Measurements from ENCODE around the gene USP35.

USP35 gene

GRCh38 chr11:78216021-78216420 is 27.3 kb downstream of the USP35 start:
- H3F3A ChIP-seq (ENCODE audit: insufficient read depth): no peaks in the 10 kb centered on the region
- no peak overlapping the region for H2AFZ ChIP-seq (ENCODE audit: low read depth, low read length, severe bottlenecking)
- no peak overlapping the region for H3K27ac ChIP-seq (ENCODE audit: low read depth, low read length)
- H3K27me3 ChIP-seq (ENCODE audit: low read length): no peaks in the 10 kb centered on the region
- no peak overlapping the region for H3K9ac ChIP-seq (ENCODE audit: low read length)
- no peaks in the 10 kb centered on the region for H3K79me2 ChIP-seq (ENCODE audit: insufficient read depth, low read length)
- no peaks in the 10 kb centered on the region for H3K9me2 ChIP-seq (replicated peaks; ENCODE audit: insufficient read depth, low read length)
- no peaks in the 10 kb centered on the region for H4K20me1 ChIP-seq (ENCODE audit: low read depth, low read length)
- TF ChIP-seq, protein P1, sequence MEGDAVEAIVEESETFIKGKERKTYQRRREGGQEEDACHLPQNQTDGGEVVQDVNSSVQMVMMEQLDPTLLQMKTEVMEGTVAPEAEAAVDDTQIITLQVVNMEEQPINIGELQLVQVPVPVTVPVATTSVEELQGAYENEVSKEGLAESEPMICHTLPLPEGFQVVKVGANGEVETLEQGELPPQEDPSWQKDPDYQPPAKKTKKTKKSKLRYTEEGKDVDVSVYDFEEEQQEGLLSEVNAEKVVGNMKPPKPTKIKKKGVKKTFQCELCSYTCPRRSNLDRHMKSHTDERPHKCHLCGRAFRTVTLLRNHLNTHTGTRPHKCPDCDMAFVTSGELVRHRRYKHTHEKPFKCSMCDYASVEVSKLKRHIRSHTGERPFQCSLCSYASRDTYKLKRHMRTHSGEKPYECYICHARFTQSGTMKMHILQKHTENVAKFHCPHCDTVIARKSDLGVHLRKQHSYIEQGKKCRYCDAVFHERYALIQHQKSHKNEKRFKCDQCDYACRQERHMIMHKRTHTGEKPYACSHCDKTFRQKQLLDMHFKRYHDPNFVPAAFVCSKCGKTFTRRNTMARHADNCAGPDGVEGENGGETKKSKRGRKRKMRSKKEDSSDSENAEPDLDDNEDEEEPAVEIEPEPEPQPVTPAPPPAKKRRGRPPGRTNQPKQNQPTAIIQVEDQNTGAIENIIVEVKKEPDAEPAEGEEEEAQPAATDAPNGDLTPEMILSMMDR (IDR thresholded peaks at IDR 0.05; ENCODE audit: insufficient read depth, low read length, poor library complexity, severe bottlenecking): no peak
- no peak for TF ChIP-seq EZH2phosphoT487 (conservative IDR thresholded peaks at IDR 0.05; ENCODE audit: low read length)
- H3K36me3 ChIP-seq (ENCODE audit: low read length): no peaks in the 10 kb centered on the region
- H3K4me3 ChIP-seq (ENCODE audit: insufficient read depth, low read length, poor library complexity, severe bottlenecking): no peak overlapping the region
- H3K9me3 ChIP-seq (ENCODE audit: insufficient read depth, low read length): no peaks in the 10 kb centered on the region
- no peak overlapping the region for H3K4me2 ChIP-seq (ENCODE audit: low read depth, low read length, poor library complexity, severe bottlenecking)

DNA sequence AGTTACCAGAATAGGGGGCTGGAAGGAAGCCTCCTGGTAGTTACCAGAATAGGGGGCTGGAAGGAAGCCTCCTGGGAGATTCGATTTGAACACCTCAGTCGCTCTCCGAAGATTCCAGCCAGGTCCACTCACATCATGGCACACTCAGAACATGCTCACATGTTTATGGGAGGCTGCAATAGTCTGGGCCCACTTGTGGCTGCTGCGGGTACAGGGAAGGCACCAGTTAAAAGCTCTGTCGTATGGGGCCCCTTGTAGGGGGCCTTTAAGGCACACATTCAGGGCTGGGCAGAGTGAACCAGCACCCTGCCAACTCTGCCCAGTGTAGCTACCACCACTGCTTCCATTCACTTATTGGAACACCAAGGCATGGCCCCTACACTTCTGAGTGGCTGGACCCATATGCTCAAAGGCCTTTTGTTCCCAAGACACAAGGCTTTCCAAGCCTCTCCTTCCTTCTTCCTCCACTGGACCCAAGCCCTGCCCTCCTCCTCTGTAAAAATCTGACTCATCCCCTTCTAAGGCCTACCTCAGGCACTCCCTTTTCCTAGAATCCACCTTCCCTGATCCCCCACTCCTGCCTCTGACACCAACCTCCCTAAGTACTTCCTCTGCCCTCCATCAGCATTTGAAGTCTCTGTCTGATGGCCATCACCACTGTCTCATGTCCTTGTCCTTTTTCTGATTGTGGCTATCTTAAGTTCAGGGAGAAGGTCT is 28.0 kb downstream of the USP35 start:
- no peak overlapping the region for H3K4me2 ChIP-seq (ENCODE audit: low read depth, low read length, poor library complexity, severe bottlenecking)
- H3K4me3 ChIP-seq (ENCODE audit: insufficient read depth, low read length, poor library complexity, severe bottlenecking): no peak overlapping the region
- H3K27ac ChIP-seq (ENCODE audit: low read depth, low read length): no peak overlapping the region
- no peak overlapping the region for H2AFZ ChIP-seq (ENCODE audit: low read depth, low read length, severe bottlenecking)
- H3K9ac ChIP-seq (ENCODE audit: low read length): no peak overlapping the region
- TF ChIP-seq EZH2phosphoT487 (conservative IDR thresholded peaks at IDR 0.05; ENCODE audit: low read length): no peak
- TF ChIP-seq, protein P1 (IDR thresholded peaks at IDR 0.05; ENCODE audit: insufficient read depth, low read length, poor library complexity, severe bottlenecking): no peak
- H3K9me3 ChIP-seq (ENCODE audit: insufficient read depth, low read length): no peaks in the 10 kb centered on the region
- no peaks in the 10 kb centered on the region for H3K79me2 ChIP-seq (ENCODE audit: insufficient read depth, low read length)
- no peaks in the 10 kb centered on the region for H3F3A ChIP-seq (ENCODE audit: insufficient read depth)
- no peaks in the 10 kb centered on the region for H3K36me3 ChIP-seq (ENCODE audit: low read length)
- no peaks in the 10 kb centered on the region for H4K20me1 ChIP-seq (ENCODE audit: low read depth, low read length)
- no peaks in the 10 kb centered on the region for H3K27me3 ChIP-seq (ENCODE audit: low read length)
- H3K9me2 ChIP-seq (replicated peaks; ENCODE audit: insufficient read depth, low read length): no peaks in the 10 kb centered on the region

DNA sequence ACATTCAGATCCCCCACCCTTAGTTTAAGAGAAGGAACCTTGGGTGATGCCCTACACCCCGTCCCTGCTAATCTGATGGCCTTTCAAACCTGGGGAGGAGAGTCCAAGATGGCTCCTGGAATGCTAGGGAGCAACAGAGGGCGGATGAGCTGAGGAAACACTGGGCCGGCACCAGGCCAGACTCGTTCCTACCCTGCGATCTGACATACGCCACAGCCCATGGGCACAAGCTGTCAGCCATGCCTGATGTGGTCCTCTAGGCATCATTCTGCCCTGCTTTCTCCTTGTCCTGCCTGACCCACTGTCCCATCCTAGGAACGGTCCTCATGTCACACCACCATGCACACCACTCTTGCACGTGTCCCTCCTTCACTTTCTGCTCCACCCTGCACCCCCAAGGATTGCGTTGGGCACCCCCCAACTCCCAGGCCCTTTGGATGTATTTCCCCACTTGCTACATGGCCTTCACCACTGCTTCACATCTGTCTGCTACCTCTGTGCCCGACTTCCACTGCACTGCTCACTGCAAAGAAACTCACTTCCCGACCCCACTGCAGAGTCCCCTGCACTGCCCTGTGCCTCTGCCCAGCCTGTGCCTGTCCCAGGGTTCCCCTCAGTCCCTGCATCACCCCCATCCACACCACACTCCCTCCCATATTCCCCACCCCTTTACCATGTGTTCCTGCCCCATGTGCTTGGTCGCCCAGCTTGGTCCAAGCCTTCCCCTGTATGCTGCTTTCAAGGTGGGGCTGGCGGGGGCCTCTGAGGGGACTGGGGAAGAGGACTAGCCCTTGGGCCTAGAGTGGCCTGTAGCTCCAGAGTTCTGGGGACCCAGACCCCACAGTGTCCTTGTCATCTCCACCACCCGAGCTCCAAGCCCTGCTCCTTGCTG is 29.2 kb downstream of the USP35 start:
- H3K27me3 ChIP-seq (ENCODE audit: low read length): no peaks in the 10 kb centered on the region
- no peak overlapping the region for H3K9ac ChIP-seq (ENCODE audit: low read length)
- no peaks in the 10 kb centered on the region for H3K36me3 ChIP-seq (ENCODE audit: low read length)
- H3K27ac ChIP-seq (ENCODE audit: low read depth, low read length): no peak overlapping the region
- no peaks in the 10 kb centered on the region for H3K79me2 ChIP-seq (ENCODE audit: insufficient read depth, low read length)
- TF ChIP-seq, protein P1 (IDR thresholded peaks at IDR 0.05; ENCODE audit: insufficient read depth, low read length, poor library complexity, severe bottlenecking): no peak
- TF ChIP-seq EZH2phosphoT487 (conservative IDR thresholded peaks at IDR 0.05; ENCODE audit: low read length): no peak
- H3K4me3 ChIP-seq (ENCODE audit: insufficient read depth, low read length, poor library complexity, severe bottlenecking): no peak overlapping the region
- no peaks in the 10 kb centered on the region for H3K9me3 ChIP-seq (ENCODE audit: insufficient read depth, low read length)
- no peak overlapping the region for H3K4me2 ChIP-seq (ENCODE audit: low read depth, low read length, poor library complexity, severe bottlenecking)
- H3K9me2 ChIP-seq (replicated peaks; ENCODE audit: insufficient read depth, low read length): no peaks in the 10 kb centered on the region
- no peaks in the 10 kb centered on the region for H3F3A ChIP-seq (ENCODE audit: insufficient read depth)
- H4K20me1 ChIP-seq (ENCODE audit: low read depth, low read length): no peaks in the 10 kb centered on the region
- H2AFZ ChIP-seq (ENCODE audit: low read depth, low read length, severe bottlenecking): no peak overlapping the region
